HepG2 (cell line): ENCODE results near the gene GPRC5B. TPM values are rescaled to one million over a fixed set of nuclear protein-coding genes. Genes with fewer than 3 reads are reported as not detected.

Source experiments
- ATAC-seq: fragments of 200-7000 bp; cut with Tn5 transposase; 3 replicates; pipeline ENCODE4 v1.9.1; 2020; ENCODE audit warnings: mild to moderate bottlenecking, moderate library complexity
- BruUV-seq: library from RNA; stranded (reverse); fragments of 400-500 nt; replicated peaks from 2 replicates; lab custom pipeline; 2021; lab: Mats Ljungman, UMichigan
- CTCF ChIA-PET: fragments of 300-600 bp; formaldehyde crosslinking; extraction: SDS; loops from one replicate; lab custom pipeline; 2021; ENCODE audit warnings: low total read pairs, inconsistent platforms, low intra/inter-chr PET ratio; lab: Yijun Ruan, JAX
- POLR2A ChIA-PET: fragments of 350-600 bp; sonication (Branson Sonifier 250); formaldehyde crosslinking; loops from one replicate; lab custom pipeline; 2020; ENCODE audit warnings: antibody characterized with exemption, inconsistent platforms; lab: Yijun Ruan, JAX
- DNase-seq: peaks from one replicate; pipeline ENCODE4 v3.0.0-alpha.2; 2015; ENCODE audit warnings: low spot score
- FAIRE-seq: peaks from 3 replicates; lab custom pipeline; 2011; peaks lifted over from hg19 to GRCh38; lab: Jason Lieb, UNC
- H2AFZ ChIP-seq: one replicate; pipeline ENCODE4 v1.6.1; 2011; ENCODE audit warnings: low read length, inconsistent platforms
- H3K27ac ChIP-seq: fragments of 300-600 bp; 3 replicates; pipeline ENCODE4 v1.8.0; 2011; ENCODE audit warnings: mixed run types, mild to moderate bottlenecking, mixed read lengths, low read length, inconsistent platforms; ENCODE audit not compliant: insufficient read depth; ENCODE audit errors: extremely low read length
- H3K27me3 ChIP-seq, 2 experiments: fragments of 200-600 bp in 1 of 2; 2 replicates in 1 of 2; 3 replicates in 1 of 2; pipeline versions ENCODE4 v1.6.0 to v1.8.0; 2011; ENCODE audit warnings: low read length in 2 of 2, mild to moderate bottlenecking in 2 of 2, moderate library complexity in 2 of 2, inconsistent platforms in 1 of 2; ENCODE audit not compliant: insufficient read depth in 2 of 2, control insufficient read depth in 1 of 2
- H3K36me3 ChIP-seq, 2 experiments: fragments of 200-600 bp in 1 of 2; replicated peaks in 1 of 2; 2 replicates in 1 of 2; 3 replicates in 1 of 2; pipeline versions ENCODE4 v1.5.1 to v1.8.0; 2011; ENCODE audit warnings: low read length in 2 of 2, inconsistent platforms in 1 of 2; ENCODE audit not compliant: insufficient read depth in 2 of 2, control insufficient read depth in 1 of 2
- H3K4me1 ChIP-seq: 2 replicates; pipeline ENCODE4 v1.5.1; 2012; ENCODE audit warnings: low read length, inconsistent platforms; ENCODE audit not compliant: insufficient read depth
- H3K4me2 ChIP-seq: 2 replicates; pipeline ENCODE4 v1.6.0; 2011; ENCODE audit warnings: low read depth, low read length, inconsistent platforms
- H3K4me3 ChIP-seq, 3 experiments: fragments of 200-600 bp in 1 of 3; sonication (generic), shearing (Covaris generic) in 1 of 3; replicated peaks in 1 of 3; 2 replicates each; pipeline ENCODE4 v1.5.1; 2011 to 2016; ENCODE audit warnings: low read length in 3 of 3, inconsistent platforms in 2 of 3, low read depth in 2 of 3, mild to moderate bottlenecking in 2 of 3, control low read depth in 1 of 3, mixed read lengths in 1 of 3; ENCODE audit not compliant: insufficient read depth in 1 of 3
- H3K79me2 ChIP-seq: one replicate; pipeline ENCODE4 v1.6.1; 2011; ENCODE audit warnings: low read length, inconsistent platforms; ENCODE audit not compliant: insufficient read depth
- H3K9ac ChIP-seq: 2 replicates; pipeline ENCODE4 v1.6.0; 2011; ENCODE audit warnings: mild to moderate bottlenecking, low read depth, low read length, inconsistent platforms; ENCODE audit not compliant: insufficient read depth
- H3K9me3 ChIP-seq: 2 replicates; pipeline ENCODE4 v1.5.1; 2012; ENCODE audit warnings: mild to moderate bottlenecking, low read length
- H4K20me1 ChIP-seq: 2 replicates; pipeline ENCODE4 v1.6.0; 2011; ENCODE audit warnings: inconsistent platforms, mild to moderate bottlenecking, low read length, moderate library complexity; ENCODE audit not compliant: insufficient read depth
- ESRRA ChIP-seq: sonication (generic); formaldehyde crosslinking; IDR thresholded peaks from 2 replicates; pipeline ENCODE4 v1.5.1; 2020; ENCODE audit warnings: mild to moderate bottlenecking, low read depth, missing genetic modification reagents
- STAG1 ChIP-seq: sonication (generic); formaldehyde crosslinking; IDR thresholded peaks from 2 replicates; pipeline ENCODE4 v1.4.0; 2020; ENCODE audit warnings: missing genetic modification reagents
- UBTF ChIP-seq: sonication (generic); formaldehyde crosslinking; IDR thresholded peaks from 2 replicates; pipeline ENCODE4 v1.4.0; 2020; ENCODE audit warnings: mild to moderate bottlenecking, missing genetic modification reagents
- ZFY ChIP-seq: sonication (generic); formaldehyde crosslinking; IDR thresholded peaks from 2 replicates; pipeline ENCODE4 v1.4.0; 2020; ENCODE audit warnings: missing genetic modification reagents
- ZNF350 ChIP-seq: sonication (generic); formaldehyde crosslinking; IDR thresholded peaks from 2 replicates; pipeline ENCODE4 v1.4.0; 2020; ENCODE audit warnings: mild to moderate bottlenecking, low read depth, missing genetic modification reagents, borderline replicate concordance
- WGBS: methylation state at CpG from one replicate; pipeline ENCODE4 v1.1.6; 2017; ENCODE audit warnings: low lambda C conversion rate; 5-methylcytosine and 5-hydroxymethylcytosine counted together
- in situ Hi-C: cut with HindIII; loops from 2 replicates; pipeline ENCODE4 v1.10.0; 2017; ENCODE audit warnings: low pct_unique_long_range_greater_than_20kb; ENCODE audit not compliant: extremely low pct_ligation_motif_present
- intact Hi-C: fragments of 100-400 bp; cut with micrococcal nuclease; formaldehyde crosslinking; loops from one replicate; pipeline ENCODE4 v1.10.0; 2022; ENCODE audit not compliant: unreplicated experiment
- polyA plus RNA-seq, 8 experiments: library from polyadenylated mRNA; depleted of rRNA in 3 of 8; stranded (reverse) in 7 of 8; unstranded in 1 of 8; fragments of >200 nt; fragmentation: Illumina TruSeq in 4 of 8; extraction: Trizol in 4 of 8; gene quantifications; 2 replicates each; pipeline versions ENCODE4 v1.2.1 to v1.2.3, GENCODE V29; 2011 to 2016; ENCODE audit warnings: low read depth in 4 of 8, missing spikeins in 1 of 8, mixed read lengths in 1 of 8; ENCODE audit not compliant: insufficient read depth in 1 of 8
- total RNA-seq, 5 experiments: library from RNA; depleted of rRNA; stranded (reverse); fragments of >200 nt; fragmentation: Illumina TruSeq; extraction: Trizol; gene quantifications; 2 replicates each; pipeline ENCODE4 v1.2.3, GENCODE V29; 2016; ENCODE audit warnings: low read depth in 1 of 5
- TF ChIP-seq, protein P1 (sequence below): sonication (generic); formaldehyde crosslinking; IDR thresholded peaks from 2 replicates; pipeline ENCODE4 v1.4.0; 2020; ENCODE audit warnings: mild to moderate bottlenecking, missing genetic modification reagents

GPRC5B gene
- total and polyA plus RNA-seq, 2 of the 13 experiments (the other 11 are each of a cell fraction or from before 2014, with no cell fraction given): 0.46 to 0.53 TPM

DNA sequence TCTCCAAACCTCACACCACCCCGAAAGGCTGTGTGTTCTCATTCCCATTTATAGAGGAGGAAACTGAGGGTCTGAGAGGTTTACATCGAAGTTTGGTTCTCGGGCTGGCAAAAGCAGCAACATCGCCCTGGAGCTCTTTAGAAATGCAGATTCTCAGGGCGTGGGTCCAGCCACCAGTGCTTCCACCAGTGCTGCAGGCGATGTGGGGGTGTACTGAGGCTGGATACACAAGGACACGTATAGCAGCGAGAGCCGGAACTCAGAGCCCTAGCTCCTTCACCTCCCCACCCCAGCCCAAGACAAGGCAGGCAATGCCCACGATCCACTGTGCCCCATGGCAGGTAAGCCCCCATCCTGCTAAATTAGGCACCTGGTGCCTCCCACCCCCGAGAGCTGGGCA lies 5.9 kb downstream of the GPRC5B start:
- no peak overlapping the region for H3K9ac ChIP-seq
- no peaks in the 10 kb centered on the region for H3K79me2 ChIP-seq
- peaks cover 11% of the 10 kb centered on the region for H3K4me1 ChIP-seq
- DNase-seq: no peak
- no peaks in the 10 kb centered on the region for H3K9me3 ChIP-seq
- ATAC-seq: no peak
- H3K27ac ChIP-seq: no peak overlapping the region
- no peak overlapping the region for H3K4me2 ChIP-seq
- H2AFZ ChIP-seq: no peak overlapping the region
- H3K4me3 ChIP-seq: no peak overlapping the region
- TF ChIP-seq ZNF350 (no peak), ESRRA (no peak), ZFY (CRISPR knock-in tag) (no peak), STAG1 (CRISPR knock-in tag) (no peak), UBTF (0 out of 2 replicates have a peak, but pooled peaks have one; percentile 9)
- TF ChIP-seq, protein P1, sequence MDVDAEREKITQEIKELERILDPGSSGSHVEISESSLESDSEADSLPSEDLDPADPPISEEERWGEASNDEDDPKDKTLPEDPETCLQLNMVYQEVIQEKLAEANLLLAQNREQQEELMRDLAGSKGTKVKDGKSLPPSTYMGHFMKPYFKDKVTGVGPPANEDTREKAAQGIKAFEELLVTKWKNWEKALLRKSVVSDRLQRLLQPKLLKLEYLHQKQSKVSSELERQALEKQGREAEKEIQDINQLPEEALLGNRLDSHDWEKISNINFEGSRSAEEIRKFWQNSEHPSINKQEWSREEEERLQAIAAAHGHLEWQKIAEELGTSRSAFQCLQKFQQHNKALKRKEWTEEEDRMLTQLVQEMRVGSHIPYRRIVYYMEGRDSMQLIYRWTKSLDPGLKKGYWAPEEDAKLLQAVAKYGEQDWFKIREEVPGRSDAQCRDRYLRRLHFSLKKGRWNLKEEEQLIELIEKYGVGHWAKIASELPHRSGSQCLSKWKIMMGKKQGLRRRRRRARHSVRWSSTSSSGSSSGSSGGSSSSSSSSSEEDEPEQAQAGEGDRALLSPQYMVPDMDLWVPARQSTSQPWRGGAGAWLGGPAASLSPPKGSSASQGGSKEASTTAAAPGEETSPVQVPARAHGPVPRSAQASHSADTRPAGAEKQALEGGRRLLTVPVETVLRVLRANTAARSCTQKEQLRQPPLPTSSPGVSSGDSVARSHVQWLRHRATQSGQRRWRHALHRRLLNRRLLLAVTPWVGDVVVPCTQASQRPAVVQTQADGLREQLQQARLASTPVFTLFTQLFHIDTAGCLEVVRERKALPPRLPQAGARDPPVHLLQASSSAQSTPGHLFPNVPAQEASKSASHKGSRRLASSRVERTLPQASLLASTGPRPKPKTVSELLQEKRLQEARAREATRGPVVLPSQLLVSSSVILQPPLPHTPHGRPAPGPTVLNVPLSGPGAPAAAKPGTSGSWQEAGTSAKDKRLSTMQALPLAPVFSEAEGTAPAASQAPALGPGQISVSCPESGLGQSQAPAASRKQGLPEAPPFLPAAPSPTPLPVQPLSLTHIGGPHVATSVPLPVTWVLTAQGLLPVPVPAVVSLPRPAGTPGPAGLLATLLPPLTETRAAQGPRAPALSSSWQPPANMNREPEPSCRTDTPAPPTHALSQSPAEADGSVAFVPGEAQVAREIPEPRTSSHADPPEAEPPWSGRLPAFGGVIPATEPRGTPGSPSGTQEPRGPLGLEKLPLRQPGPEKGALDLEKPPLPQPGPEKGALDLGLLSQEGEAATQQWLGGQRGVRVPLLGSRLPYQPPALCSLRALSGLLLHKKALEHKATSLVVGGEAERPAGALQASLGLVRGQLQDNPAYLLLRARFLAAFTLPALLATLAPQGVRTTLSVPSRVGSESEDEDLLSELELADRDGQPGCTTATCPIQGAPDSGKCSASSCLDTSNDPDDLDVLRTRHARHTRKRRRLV (CRISPR knock-in tag): no peak
- peaks cover 5 to 23% of the 10 kb centered on the region in 2 experiments for H3K27me3 ChIP-seq
- in situ Hi-C loops (no loop called here), intact Hi-C loops (no loop called here)
- no peak for FAIRE-seq
- no peaks in the 10 kb centered on the region for H4K20me1 ChIP-seq
- POLR2A ChIA-PET: no interaction called here
- CTCF ChIA-PET: no interaction called here
- no TSS peak for BruUV-seq
- no peaks in the 10 kb centered on the region for H3K36me3 ChIP-seq
- 64% methylated on average over 11 of the region's 11 CpGs for WGBS
